Measurements from ENCODE around the gene DZANK1. TPM values are rescaled to one million over a fixed set of nuclear protein-coding genes. Genes with fewer than 3 reads are reported as not detected.

The DZANK1 gene
- total and polyA plus RNA-seq, 2 experiments from 2014 or later = 7.9 to 8.3 TPM

DNA sequence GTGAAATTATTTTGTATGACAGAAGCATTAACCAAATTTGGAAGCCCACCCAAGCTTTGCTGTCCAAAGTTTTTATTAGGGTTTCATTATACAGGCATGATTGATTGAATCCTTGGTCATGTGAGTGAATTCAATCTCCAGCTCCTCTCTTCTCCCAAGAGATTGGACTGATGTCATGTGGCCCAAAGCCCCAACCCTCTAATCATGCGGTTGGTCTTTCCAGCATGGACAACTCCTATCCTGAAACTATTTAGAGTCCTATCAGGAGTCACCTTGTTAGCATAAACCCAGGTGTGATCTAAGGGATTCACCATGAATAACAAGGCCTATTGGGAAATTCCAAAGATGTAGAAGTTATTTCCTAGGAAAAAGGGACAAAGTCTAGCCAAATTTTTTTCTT lies 11.0 kb upstream of the DZANK1 start:
- H3K4me3 Mint-ChIP-seq = no peak overlapping the region
- Histone ChIP-seq H3K4me3 (no peak overlapping the region), H3K9me2 (ENCODE audit: insufficient read depth) (no peaks in the 10 kb centered on the region), H3K4me1 (ENCODE audit: insufficient read depth) (no peaks in the 10 kb centered on the region), H3K4me2 (no peak overlapping the region), H2AFZ (no peak overlapping the region), H3K27me3 (ENCODE audit: insufficient read depth) (no peaks in the 10 kb centered on the region), H3K36me3 (ENCODE audit: insufficient read depth) (peaks cover 35% of the 10 kb centered on the region; the same call in 1 of the 2 replicates), H3F3A (replicated peaks; ENCODE audit: low read depth) (no peaks in the 10 kb centered on the region), H4K20me1 (replicated peaks; ENCODE audit: insufficient read depth) (0 out of 2 replicates have a peak, but pooled peaks cover 2% of the 10 kb centered on the region), H3K79me2 (replicated peaks; ENCODE audit: insufficient read depth) (no peaks in the 10 kb centered on the region), H3K27ac (ENCODE audit: low read depth) (no peak overlapping the region)
- H3K27me3 Mint-ChIP-seq (ENCODE audit: insufficient read depth, low read depth, poor library complexity) = no peaks in the 10 kb centered on the region
- TF ChIP-seq ZNF331 (CRISPR knock-in tag; IDR thresholded peaks at IDR 0.05; ENCODE audit: low read depth) (no peak), ZNF114 (CRISPR knock-in tag; IDR thresholded peaks at IDR 0.05) (no peak), JUNB (IDR thresholded peaks at IDR 0.05; ENCODE audit: unreplicated experiment) (no peak), STAT1 (IDR thresholded peaks at IDR 0.05; ENCODE audit: unreplicated experiment) (no peak), EZH2 (IDR thresholded peaks at IDR 0.05; ENCODE audit: low read depth, unreplicated experiment) (no peak), POLR2AphosphoS5 (IDR thresholded peaks at IDR 0.05; ENCODE audit: low read depth) (no peak), EZH2phosphoT487 (IDR thresholded peaks at IDR 0.05; ENCODE audit: unreplicated experiment) (no peak), CREB1 (CRISPR knock-in tag; IDR thresholded peaks at IDR 0.05; ENCODE audit: low read depth) (no peak)
- TF ChIP-seq, protein P1, sequence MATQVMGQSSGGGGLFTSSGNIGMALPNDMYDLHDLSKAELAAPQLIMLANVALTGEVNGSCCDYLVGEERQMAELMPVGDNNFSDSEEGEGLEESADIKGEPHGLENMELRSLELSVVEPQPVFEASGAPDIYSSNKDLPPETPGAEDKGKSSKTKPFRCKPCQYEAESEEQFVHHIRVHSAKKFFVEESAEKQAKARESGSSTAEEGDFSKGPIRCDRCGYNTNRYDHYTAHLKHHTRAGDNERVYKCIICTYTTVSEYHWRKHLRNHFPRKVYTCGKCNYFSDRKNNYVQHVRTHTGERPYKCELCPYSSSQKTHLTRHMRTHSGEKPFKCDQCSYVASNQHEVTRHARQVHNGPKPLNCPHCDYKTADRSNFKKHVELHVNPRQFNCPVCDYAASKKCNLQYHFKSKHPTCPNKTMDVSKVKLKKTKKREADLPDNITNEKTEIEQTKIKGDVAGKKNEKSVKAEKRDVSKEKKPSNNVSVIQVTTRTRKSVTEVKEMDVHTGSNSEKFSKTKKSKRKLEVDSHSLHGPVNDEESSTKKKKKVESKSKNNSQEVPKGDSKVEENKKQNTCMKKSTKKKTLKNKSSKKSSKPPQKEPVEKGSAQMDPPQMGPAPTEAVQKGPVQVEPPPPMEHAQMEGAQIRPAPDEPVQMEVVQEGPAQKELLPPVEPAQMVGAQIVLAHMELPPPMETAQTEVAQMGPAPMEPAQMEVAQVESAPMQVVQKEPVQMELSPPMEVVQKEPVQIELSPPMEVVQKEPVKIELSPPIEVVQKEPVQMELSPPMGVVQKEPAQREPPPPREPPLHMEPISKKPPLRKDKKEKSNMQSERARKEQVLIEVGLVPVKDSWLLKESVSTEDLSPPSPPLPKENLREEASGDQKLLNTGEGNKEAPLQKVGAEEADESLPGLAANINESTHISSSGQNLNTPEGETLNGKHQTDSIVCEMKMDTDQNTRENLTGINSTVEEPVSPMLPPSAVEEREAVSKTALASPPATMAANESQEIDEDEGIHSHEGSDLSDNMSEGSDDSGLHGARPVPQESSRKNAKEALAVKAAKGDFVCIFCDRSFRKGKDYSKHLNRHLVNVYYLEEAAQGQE (IDR thresholded peaks at IDR 0.05; ENCODE audit: unreplicated experiment) = no peak
- TF ChIP-seq, protein P2, sequence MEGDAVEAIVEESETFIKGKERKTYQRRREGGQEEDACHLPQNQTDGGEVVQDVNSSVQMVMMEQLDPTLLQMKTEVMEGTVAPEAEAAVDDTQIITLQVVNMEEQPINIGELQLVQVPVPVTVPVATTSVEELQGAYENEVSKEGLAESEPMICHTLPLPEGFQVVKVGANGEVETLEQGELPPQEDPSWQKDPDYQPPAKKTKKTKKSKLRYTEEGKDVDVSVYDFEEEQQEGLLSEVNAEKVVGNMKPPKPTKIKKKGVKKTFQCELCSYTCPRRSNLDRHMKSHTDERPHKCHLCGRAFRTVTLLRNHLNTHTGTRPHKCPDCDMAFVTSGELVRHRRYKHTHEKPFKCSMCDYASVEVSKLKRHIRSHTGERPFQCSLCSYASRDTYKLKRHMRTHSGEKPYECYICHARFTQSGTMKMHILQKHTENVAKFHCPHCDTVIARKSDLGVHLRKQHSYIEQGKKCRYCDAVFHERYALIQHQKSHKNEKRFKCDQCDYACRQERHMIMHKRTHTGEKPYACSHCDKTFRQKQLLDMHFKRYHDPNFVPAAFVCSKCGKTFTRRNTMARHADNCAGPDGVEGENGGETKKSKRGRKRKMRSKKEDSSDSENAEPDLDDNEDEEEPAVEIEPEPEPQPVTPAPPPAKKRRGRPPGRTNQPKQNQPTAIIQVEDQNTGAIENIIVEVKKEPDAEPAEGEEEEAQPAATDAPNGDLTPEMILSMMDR (conservative IDR thresholded peaks at IDR 0.05; ENCODE audit: low read depth in 2 of 2) = no peak
- TF ChIP-seq, protein P3, sequence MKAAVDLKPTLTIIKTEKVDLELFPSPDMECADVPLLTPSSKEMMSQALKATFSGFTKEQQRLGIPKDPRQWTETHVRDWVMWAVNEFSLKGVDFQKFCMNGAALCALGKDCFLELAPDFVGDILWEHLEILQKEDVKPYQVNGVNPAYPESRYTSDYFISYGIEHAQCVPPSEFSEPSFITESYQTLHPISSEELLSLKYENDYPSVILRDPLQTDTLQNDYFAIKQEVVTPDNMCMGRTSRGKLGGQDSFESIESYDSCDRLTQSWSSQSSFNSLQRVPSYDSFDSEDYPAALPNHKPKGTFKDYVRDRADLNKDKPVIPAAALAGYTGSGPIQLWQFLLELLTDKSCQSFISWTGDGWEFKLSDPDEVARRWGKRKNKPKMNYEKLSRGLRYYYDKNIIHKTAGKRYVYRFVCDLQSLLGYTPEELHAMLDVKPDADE (IDR thresholded peaks at IDR 0.05) = no peak
- H3K27ac Mint-ChIP-seq = no peak overlapping the region
- H3K9me3 Mint-ChIP-seq = no peaks in the 10 kb centered on the region
- H3K36me3 Mint-ChIP-seq (ENCODE audit: low read depth) = peaks cover 58% of the 10 kb centered on the region
- ATAC-seq = no peak
- peak; percentile 7 for DNase-seq (ENCODE audit: low spot score)
- H3K4me1 Mint-ChIP-seq = no peaks in the 10 kb centered on the region
